GM08714 (cell line): ENCODE results near the gene RRAD.
"Not testable (repeated sequence)": the region's sequence is repeated elsewhere in the genome, so short reads cannot be mapped to it uniquely, and the experiment has no call there.

Source experiments
- H3K4me3 ChIP-seq: fragments of 200-500 bp; sonication (Bioruptor generic); 2 replicates; pipeline ENCODE4 v1.5.1; 2014; ENCODE audit warnings: mild to moderate bottlenecking, low read length, inconsistent platforms
- ZNF274 ChIP-seq: IDR thresholded peaks from 2 replicates; pipeline ENCODE4 v1.6.1; 2012; ENCODE audit warnings: mild to moderate bottlenecking, low read depth, low read length

RRAD gene

DNA sequence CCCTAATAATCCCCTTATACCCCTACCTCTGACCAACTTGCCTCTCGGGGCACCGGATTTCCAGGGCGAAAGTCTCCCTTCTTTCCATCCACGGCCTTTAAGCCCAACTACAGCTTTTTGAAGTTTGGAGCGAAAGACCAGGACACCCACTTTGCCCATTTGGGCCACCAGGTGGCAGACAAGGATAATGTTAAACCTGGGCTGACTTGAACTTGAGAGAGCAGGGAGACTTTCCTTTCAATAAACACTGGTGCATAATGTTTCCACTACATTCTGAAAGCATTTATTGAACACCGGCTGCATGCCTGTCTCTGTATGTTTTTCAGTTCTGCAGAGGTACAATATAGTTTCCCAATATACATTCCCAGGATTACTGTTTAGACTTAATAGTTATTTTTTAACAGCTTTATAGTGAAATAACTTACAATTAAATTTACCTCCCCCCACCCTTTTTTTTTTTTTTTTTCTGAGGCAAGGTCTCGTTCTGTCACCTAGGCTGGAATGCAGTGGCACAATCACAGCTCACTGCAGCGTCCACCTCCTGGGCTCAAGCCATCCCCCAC is 28.8 kb upstream of the RRAD start:
- TF ChIP-seq ZNF274: no peak

DNA sequence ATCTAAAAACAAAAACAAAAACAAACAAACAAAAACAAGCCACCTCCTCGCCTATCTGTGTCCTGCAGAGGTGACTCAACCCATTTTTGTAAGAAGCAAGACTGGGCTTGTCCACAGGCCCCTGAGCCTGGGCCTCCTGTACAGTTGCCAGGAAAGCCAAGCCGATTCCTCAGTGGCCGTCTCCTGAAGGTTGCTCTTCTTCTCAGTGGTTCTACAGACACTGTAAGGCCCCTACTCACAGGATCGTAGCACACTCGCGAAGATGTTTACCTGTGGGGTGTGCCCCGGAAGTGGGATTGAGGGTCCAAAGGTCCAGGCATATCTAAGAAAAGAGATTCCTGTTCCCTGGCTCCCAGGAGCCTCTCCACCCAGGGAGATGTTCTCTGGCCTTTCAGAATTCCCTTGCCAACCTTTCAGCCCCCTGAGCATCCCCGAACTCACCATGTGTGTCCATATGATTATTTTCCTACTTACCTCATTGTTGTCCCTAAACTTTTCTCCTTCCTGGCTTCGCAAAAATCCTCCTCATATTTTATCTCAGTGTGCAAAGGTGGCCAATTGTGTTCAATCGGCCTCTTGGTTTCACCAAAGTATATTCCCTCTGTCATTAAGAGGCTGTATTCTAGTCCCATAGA is 28.2 kb upstream of the RRAD start:
- no peak overlapping the region for H3K4me3 ChIP-seq

More for the DNA sequence above, 28.8 kb upstream of the RRAD start:
- H3K4me3 ChIP-seq: no peak overlapping the region

DNA sequence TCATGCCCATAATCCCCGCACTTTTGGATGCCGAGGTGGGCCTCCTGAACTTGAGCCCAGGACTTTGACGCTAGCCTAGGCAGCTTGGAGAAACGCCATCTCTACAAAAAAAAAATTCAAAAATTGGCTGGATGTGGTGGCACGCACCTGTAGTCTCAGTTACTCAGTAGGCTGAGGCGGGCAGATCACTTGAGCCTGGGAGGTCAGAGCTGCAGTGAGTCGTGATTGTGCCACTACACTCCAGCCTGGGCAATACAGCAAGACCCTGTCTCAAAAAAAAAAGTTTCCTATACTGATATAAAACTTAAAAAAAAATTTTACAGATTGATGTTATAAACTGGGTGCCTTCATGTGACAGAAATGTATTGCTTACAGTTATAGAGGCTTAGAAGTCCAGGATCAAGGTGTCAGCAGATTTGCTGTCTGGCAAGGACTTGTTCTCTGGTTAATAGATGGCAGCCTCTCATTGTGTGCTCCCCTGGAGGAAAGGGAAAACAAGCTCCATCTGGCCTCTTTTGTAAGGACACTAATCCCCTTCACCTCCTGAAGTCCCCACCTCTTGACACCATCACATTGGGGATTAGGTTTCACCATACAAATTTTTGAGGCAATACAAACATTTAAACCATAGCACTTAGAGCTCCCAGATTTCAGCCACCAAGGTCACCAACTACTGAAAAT is 27.2 kb upstream of the RRAD start:
- no peak overlapping the region for H3K4me3 ChIP-seq
- no peak for TF ChIP-seq ZNF274

More for the DNA sequence above, 28.2 kb upstream of the RRAD start:
- no peak for TF ChIP-seq ZNF274

DNA sequence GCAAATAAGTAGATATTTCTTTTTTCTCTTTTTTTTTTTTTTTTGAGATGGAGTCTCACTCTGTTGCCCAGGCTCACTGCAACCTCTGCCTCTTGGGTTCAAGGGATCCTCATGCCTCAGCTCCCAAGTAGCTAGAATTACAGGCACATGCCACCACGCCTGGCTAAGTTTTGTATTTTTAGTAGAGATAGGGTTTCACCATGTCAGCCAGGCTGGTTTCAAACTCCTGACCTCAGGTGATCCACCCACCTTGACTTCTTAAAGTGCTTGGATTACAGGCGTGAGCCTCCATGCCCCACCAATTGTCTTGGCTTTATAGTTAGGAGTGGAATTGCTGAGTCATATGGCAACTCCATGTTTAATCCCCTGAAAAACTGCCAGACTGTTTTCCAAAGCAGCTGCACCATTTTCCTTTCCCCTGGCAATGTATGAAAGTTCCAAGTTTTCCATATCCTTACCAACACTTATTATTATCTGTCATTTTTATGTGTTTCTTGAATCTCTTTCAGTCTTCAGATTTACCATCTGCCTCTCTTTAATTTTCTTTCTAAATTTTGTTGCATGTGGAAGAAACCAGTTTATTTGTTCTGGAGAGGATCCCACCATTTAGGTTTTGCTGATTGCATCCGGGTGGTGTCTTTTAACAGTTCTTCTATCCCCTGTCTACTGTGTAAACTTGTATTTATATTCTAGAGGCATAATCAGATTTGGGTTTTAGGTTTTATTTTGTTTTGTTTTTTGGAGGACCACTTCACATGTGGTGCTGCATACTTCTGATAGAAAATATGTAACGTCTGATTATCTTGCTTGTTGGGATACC is 25.8 kb upstream of the RRAD start:
- no peak overlapping the region for H3K4me3 ChIP-seq
- TF ChIP-seq ZNF274: no peak

- H3K4me3 ChIP-seq: no peak overlapping the region
- TF ChIP-seq ZNF274: no peak
Measured at GRCh38 chr16:66950437-66950836, 25.1 kb upstream of the RRAD start.

DNA sequence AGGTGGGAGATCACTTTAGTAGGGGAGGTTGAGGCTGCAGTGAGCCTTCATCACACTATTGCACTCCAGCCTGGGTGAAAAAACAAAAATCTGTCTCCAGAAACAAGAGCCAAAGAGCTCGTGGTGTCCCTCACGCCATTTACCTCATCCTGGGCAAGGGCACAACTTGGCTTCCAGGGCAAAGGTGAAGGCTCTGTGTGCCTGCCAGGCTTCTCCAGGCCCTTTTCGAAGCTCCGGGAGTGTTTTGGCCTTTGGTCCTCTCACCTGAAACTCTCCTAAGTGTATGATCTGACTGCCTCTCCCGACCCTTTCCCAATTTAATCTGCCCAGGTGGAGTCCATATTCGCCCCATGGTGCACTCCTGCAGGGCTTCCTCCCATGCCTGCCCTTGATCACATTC is 24.1 kb upstream of the RRAD start:
- TF ChIP-seq ZNF274: no peak
- no peak overlapping the region for H3K4me3 ChIP-seq

DNA sequence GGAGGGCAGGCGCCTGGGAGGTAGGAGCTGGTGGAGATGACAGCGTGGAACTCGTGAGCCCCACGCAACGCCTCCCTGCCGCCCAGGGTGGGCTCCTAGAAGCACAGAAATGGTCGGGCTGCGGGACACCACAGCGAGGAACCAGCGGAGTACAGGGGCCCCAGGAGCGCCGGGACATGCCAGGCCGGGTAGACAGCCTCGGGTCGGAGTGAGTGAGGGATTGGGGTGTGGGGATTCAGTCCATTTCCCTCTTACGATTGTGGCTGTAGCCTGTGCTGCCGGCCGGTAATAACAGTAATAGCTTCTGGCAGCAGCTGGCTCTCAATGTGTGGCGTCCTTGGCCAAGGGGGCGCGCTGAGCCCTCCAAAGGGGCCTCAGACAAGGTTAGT is 23.5 kb upstream of the RRAD start:
- H3K4me3 ChIP-seq: no peak overlapping the region
- no peak for TF ChIP-seq ZNF274

GRCh38 chr16:66948134-66948836 is 22.9 kb upstream of the RRAD start:
- peak overlapping the region; percentile 48; the same call in 1 of the 2 replicates for H3K4me3 ChIP-seq
- no peak for TF ChIP-seq ZNF274

- peak overlapping the region; percentile 48; the same call in 1 of the 2 replicates for H3K4me3 ChIP-seq
- no peak for TF ChIP-seq ZNF274
Measured at GRCh38 chr16:66947302-66948065, 22.1 kb upstream of the RRAD start.

GRCh38 chr16:66946974-66947301 is 21.6 kb upstream of the RRAD start:
- no peak overlapping the region for H3K4me3 ChIP-seq
- TF ChIP-seq ZNF274: no peak

DNA sequence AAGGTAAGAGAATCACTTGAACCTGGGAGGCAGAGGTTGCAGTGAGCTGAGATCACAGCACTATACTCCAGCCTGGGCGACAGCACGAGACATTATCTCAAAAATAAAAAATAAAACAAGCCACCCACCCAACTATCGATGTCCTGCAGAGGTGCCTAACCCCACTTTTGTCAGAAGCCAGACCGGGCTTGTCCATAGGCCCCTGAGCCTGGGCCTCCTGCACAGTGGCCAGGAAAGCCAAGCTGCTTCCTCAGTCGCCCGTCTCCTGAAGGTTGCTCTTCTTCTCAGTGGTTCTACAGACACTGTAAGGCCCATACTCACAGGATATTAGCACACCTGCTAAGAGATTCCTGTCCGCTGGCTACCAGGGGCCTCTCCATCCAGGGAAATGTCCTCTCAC is 21.2 kb upstream of the RRAD start:
- TF ChIP-seq ZNF274: no peak
- no peak overlapping the region for H3K4me3 ChIP-seq

- H3K4me3 ChIP-seq: no peak overlapping the region
- TF ChIP-seq ZNF274: no peak
Measured at GRCh38 chr16:66945939-66946338, 20.6 kb upstream of the RRAD start.

GRCh38 chr16:66944971-66945370 is 19.6 kb upstream of the RRAD start:
- not testable (repeated sequence) for H3K4me3 ChIP-seq
